AG08396 (cell line): ENCODE data around the gene PDK2.

Experiments used
- DNase-seq: peaks from one replicate; pipeline ENCODE4 v3.0.0; 2012; ENCODE audit warnings: low spot score, mixed read lengths

PDK2 gene

GRCh38 chr17:50100921-50101345 is 5.8 kb downstream of the PDK2 start:
- DNase-seq: no peak

DNA sequence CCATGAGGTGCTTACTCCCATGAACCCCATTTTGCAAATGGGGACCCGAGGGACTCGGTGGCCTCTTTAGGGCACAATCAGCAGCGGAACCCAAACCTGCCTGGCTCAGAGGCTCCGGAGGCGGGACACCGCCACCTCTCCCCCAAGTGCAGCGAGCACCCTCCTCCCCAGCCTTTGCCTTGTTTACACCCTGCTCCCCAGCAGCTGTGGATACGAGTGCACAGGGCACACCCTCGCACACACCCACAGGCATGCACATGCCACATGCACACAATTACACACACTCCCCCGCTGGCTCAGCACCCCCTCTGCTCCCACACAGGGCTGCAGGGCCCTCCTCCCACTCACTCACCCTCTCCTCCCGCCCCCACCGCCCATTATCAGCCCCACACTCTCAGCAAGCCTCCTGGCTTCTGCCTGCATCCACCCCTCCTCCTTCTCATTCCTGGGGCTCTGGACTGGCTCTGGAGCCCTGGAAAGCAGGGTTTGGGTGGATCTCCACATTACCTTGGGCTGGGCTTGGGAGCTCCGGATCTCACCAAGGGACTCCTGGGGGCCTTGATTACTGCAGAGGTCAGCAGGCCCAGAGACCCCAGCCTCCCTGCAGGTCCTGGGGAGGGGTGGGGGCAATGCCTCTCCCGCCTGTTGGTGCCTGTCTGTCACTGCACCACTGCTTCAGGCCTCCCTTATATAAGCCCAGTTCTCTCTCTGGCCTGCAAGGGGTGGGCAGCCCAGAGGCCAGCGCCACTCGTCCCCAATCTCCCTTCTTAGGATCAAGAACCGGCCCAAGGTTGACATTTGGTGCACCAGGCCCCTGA is 6.4 kb downstream of the PDK2 start:
- peak; percentile 61 for DNase-seq

DNA sequence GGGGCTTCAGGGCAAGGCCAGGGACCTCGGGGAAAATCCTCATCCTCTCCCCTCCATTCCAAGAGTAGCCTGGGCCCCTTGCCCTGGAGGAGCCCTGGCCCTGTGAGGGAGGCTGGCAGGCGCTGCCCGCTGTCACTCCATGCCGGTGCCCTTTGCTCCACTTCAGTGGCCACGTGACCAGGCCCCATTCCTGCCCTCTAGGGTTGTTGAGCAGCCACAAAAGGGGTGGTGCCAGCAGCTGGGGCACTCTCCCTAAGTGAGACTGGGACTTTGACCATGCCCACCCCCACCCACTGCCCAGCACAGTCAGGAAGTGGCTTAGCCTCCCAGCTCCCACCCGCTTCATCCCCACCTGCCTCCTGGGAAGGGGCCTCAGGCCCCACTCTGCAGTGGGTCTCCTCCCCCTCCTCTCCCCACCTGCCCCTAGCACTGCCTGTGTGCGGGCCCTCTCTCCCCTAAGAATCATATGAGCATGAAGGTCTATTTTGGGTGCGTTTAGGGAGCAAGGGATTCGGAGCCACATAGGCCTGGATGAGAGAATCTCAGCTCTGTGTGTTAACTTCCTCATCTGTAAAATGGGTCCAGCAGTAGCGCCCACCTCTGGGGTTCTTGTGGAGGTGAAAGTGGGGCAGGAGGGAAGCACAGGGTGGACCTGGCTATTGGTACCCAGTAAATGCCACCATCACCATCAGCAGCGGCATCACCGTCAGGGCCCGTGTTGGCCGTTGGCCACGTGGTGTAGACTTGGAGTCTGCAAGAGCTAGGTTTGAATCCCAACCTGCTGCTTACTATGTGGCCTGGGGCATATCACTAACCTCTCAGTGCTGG is 7.2 kb downstream of the PDK2 start:
- DNase-seq: peak; percentile 43

- no peak for DNase-seq
Measured at GRCh38 chr17:50103252-50103651, 8.1 kb downstream of the PDK2 start.

- no peak for DNase-seq
Measured at GRCh38 chr17:50103941-50104340, 8.8 kb downstream of the PDK2 start.

DNA sequence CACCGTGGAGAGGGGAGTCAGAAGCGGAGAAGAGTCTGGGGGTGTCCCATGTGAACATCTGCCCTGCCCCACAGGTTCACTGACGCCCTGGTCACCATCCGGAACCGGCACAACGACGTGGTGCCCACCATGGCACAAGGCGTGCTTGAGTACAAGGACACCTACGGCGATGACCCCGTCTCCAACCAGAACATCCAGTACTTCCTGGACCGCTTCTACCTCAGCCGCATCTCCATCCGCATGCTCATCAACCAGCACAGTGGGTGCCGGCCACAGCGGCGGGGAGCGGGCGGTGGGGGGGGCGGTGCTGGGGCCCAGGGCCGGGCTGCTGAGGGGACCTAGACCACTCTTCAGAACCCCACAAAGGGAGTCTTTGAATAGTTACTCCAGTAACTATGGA is 10.7 kb downstream of the PDK2 start:
- DNase-seq: no peak

DNA sequence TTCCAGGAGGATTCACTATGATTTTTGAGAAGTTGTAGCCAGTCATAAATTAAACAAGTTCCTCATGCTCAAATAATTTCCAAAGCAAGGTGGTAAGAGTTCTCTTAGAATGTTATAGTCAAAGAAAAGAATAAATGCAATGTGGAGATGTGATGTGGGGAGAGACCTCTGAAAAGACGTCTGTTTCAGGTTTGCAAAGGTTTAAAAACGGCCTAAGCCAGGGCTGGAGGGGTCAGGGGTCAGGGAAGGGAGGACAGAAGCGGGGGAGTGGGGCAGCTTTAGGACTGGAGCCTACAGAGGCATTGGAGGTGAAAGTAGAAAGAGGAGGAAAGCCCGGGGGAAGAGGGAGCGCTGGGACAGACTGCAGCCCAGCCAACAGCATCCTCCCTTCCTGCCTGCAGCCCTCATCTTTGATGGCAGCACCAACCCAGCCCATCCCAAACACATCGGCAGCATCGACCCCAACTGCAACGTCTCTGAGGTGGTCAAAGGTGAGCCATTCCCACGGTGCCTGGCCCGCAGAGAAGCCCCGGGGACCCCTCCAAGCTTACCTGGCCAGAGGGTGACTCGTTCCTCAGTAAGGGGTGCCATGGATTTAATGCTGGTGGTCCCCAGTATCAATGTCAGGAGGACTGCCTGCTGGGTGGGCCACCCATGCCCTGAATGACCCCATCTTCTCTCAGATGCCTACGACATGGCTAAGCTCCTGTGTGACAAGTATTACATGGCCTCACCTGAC is 11.4 kb downstream of the PDK2 start:
- no peak for DNase-seq

DNA sequence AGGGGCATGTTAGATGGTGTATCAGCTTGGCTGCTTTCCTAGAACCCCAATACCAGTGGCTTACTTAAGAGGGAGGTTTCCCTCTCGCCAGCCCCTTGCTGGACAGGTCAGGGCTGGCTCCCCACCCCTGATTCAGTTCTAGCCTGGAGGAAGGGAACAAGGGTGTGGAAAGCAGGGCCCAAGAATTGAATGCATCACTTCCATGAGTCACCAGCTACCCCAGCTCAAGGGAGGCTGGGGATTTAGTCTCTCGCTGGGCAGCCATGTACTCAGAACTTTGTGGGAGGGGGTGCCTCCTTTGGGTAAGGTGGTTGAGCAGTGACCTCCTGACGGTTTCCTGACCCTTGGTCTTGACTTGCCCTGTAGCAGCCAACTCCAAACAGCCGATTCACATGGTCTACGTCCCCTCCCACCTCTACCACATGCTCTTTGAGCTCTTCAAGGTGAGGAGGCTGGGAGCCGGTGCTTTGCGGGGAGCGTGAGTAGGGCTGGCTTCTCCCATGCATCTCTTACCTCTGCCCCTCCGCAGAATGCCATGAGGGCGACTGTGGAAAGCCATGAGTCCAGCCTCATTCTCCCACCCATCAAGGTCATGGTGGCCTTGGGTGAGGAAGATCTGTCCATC is 12.8 kb downstream of the PDK2 start:
- peak; percentile 80 for DNase-seq

GRCh38 chr17:50108556-50108955 is 13.4 kb downstream of the PDK2 start:
- DNase-seq: no peak

DNA sequence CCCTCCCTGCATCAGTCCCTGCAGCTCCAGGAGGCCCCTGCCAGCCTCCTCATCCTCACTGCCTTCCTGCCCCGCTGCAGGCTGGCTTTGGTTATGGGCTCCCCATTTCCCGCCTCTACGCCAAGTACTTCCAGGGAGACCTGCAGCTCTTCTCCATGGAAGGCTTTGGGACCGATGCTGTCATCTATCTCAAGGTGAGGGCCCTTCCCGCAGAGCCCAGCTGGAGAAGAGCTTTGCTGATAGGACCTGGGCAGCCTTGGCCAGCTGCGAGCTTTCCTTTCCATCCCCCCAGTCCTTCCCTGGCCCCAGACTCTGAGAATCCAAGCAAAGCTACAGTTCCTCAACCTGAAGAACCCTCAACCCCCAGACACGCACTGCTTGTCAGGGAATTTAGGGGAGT is 14.1 kb downstream of the PDK2 start:
- DNase-seq: no peak

DNA sequence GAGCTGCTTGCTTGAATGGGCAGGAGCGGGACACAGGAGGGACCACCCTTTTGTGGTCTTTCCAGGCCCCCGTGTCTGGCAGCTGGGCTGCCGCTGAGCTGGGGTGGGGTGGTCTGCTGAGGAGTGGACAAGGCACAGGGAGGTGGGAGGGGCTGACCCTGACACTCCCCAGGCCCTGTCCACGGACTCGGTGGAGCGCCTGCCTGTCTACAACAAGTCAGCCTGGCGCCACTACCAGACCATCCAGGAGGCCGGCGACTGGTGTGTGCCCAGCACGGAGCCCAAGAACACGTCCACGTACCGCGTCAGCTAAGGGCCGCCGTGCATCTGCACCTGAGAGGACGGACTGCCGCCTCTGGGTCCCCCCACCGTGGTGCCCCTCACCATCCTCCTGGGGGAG is 14.6 kb downstream of the PDK2 start:
- no peak for DNase-seq

- DNase-seq: no peak
Measured at GRCh38 chr17:50110591-50111349, 15.6 kb downstream of the PDK2 start.

GRCh38 chr17:50111673-50112655 is 16.8 kb downstream of the PDK2 start:
- DNase-seq: no peak

DNA sequence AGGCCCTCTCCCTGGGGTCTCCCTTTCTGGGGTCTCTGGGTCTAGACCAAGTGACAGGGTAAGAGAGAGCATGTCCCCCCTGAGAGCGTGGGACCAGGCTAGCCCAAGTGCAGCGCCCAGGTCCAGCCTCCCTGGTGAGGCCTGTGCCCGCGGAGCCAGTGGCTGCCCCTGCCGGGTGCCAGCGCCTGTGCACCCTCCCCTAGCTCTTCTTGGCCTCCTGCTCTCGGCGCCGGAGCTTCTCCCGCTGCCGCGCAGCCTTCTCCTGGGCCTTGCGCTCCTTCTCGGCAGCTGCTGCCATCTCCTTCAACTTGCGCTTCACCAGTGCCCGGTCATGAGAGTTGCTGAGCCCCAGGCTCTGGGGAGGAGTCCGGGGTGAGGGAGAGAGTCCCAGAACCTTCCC is 17.5 kb downstream of the PDK2 start:
- no peak for DNase-seq

GRCh38 chr17:50113624-50114320 is 18.6 kb downstream of the PDK2 start:
- no peak for DNase-seq

DNA sequence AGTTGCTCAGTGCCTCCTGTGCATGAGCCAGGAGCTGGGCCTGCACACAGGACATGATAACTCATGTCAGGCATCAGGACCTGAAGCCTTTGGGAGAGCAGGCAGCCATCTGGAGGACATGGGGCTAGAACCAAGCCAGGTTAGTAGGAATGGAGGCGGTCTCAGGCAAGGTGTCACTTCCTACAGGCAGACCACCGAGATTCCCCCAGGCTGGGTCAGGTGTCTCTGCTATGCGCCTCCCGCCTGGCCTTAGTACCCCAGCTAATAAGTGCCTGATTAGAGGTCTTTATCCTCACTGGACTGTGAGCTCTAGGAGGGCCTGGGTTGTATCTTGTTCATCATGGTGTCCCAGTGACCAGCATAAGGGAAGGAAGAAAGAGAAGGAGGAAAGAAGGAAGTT is 19.2 kb downstream of the PDK2 start:
- no peak for DNase-seq

GRCh38 chr17:50114849-50115357 is 19.8 kb downstream of the PDK2 start:
- DNase-seq: peak; percentile 75

GRCh38 chr17:50115756-50116155 is 20.6 kb downstream of the PDK2 start:
- DNase-seq: no peak
